Measurements from ENCODE around the gene THAP4.

Gene THAP4

DNA sequence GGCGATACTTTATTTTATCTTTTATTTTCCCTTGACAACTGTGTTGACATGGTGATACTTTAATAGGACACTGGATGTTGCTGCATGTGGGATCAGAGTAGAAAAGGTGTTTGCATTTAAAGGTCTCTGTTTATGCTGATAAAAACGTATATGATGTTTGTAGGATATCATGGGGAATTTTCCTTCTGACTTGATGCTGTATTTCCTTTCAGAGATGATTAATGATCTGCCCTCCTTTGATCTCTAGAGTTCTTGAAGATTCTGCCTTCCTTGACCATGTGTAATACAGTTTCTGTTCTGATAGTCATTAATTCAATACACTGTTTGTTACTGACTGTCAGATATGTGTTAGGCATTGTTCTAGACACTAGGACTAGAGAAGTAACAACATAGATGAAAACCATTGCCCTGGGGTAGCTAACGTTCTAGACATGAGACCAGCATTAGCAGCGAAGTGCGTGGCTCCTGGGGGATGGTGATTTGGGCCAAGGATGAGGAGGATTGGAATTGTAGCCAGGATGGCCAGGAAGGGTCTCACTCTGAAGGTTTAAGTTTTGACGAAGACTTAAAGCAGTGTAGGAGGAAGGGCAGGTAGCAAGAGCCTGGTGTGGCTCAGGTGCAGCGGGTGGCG lies 3.3 kb upstream of the THAP4 start:
- no peak for DNase-seq (ENCODE audit: low read depth in 2 of 2)

GRCh38 chr2:241639385-241639784 lies 2.4 kb upstream of the THAP4 start:
- DNase-seq (ENCODE audit: low read depth in 2 of 2), result no peak

GRCh38 chr2:241638940-241639339 lies 2.0 kb upstream of the THAP4 start:
- no peak for DNase-seq (ENCODE audit: low read depth in 2 of 2)

GRCh38 chr2:241637795-241638660 lies 1.1 kb upstream of the THAP4 start:
- DNase-seq (ENCODE audit: low read depth in 2 of 2), result peak in 1 of 2 donors; percentile 40

- peak in 1 of 2 donors; percentile 13 for DNase-seq (ENCODE audit: low read depth in 2 of 2)
Measured at GRCh38 chr2:241636182-241637017, 558 bp downstream of the THAP4 start.

GRCh38 chr2:241635756-241636155 lies 1.2 kb downstream of the THAP4 start:
- DNase-seq (ENCODE audit: low read depth in 2 of 2), result no peak

DNA sequence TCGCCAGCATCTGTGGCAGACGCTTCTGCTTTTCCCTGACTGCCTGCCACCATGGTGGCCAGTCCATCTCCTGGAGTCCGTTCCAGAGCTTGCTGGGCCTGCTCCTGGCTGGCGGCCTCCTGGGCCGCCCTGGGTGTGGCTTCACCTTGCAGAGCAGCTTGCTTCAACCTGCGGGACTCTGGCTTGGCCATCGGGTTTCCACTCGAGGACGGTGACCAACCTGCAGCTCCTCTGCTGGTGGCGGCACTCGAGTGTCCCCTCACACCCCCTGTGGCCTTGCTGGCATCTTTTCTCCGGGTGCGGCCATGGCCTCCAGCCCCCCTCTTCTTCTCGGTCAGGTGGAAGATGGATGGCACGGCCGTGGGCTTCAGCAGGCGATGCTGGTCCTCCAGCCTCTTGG lies 3.4 kb downstream of the THAP4 start:
- DNase-seq (ENCODE audit: low read depth in 2 of 2), result no peak

GRCh38 chr2:241632478-241633325 lies 4.3 kb downstream of the THAP4 start:
- no peak for DNase-seq (ENCODE audit: low read depth in 2 of 2)

DNA sequence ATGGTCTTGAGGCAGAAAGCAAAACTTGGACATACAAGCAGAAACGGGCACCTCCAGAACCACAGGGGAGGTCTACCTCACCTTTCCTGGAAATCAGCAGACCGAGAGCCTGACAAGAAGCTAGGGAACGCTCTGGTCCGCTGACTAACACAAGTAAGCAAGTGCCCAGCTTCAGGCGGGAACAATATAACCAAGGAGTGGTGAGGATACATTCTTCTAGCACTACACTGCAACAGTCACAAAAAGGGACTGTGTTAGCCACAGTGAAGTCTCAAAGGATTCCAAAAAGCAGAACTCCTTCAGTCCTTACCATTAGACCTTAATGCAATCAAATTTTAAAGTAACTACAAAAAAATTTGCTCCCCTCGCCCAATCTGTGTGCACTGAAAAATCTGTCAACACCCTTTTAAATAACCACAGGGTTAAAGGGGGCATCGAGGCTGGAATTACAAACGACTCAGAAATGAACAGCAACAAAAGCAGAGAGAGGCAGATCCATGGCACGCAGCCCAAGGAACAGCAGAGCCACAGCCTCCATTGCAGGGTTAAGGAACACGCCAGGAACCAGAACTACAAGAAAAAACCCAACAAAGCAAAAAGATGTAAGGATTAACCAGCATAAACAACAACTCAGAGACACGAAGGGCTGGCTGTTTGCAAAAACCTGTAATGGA lies 7.1 kb downstream of the THAP4 start:
- DNase-seq (ENCODE audit: low read depth in 2 of 2), result no peak

DNA sequence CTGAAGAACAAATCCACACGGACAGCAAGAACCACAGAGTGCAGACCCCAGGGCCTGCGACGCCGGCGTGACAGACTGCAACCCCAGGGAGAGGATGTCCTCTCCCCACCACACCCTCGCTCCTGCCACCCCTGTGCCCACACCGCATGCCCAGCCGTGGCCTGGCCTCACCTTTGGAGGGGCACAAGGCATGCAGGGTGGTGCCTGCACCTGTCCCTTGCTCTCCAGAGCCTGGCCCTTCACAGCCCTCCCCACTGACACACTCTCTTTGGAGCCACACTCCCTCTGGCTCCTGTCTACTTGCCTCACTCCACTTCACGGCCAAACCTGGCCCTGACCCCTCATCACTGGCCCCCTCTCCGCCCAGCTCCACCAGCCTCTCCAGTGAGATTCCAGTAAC lies 9.3 kb downstream of the THAP4 start:
- DNase-seq (ENCODE audit: low read depth in 2 of 2), result no peak

GRCh38 chr2:241620419-241620769 lies 16.6 kb downstream of the THAP4 start:
- peak; percentile 79 to 80 for DNase-seq (ENCODE audit: low read depth in 2 of 2)

GRCh38 chr2:241619597-241620418 lies 17.1 kb downstream of the THAP4 start:
- DNase-seq (ENCODE audit: low read depth in 2 of 2), result peak; percentile 23 to 33

GRCh38 chr2:241618829-241619228 lies 18.1 kb downstream of the THAP4 start:
- no peak for DNase-seq (ENCODE audit: low read depth in 2 of 2)

DNA sequence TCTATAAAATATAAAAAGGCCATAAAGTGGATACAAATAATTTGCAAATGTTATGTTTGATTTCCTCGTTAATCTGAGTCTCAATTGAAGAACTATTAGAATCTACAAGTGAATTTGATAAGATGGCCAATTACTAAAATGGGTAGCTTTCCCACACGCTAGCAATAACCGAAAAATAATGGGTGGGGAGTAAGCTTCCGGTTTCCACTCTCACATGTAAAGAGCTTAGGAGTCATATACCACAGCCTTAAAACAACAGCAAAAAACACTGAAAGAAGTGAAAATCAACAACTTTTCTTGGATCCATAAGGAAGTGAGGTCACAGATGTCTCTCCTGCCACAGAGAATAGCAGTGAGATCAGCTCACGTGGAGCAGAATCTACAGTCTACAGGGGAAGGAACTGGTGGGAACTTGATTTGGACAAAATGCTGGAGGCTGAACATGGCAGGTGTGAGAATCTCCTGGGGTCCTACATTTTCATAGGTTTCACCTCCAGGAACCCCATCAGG lies 18.6 kb downstream of the THAP4 start:
- DNase-seq (ENCODE audit: low read depth in 2 of 2), result no peak

DNA sequence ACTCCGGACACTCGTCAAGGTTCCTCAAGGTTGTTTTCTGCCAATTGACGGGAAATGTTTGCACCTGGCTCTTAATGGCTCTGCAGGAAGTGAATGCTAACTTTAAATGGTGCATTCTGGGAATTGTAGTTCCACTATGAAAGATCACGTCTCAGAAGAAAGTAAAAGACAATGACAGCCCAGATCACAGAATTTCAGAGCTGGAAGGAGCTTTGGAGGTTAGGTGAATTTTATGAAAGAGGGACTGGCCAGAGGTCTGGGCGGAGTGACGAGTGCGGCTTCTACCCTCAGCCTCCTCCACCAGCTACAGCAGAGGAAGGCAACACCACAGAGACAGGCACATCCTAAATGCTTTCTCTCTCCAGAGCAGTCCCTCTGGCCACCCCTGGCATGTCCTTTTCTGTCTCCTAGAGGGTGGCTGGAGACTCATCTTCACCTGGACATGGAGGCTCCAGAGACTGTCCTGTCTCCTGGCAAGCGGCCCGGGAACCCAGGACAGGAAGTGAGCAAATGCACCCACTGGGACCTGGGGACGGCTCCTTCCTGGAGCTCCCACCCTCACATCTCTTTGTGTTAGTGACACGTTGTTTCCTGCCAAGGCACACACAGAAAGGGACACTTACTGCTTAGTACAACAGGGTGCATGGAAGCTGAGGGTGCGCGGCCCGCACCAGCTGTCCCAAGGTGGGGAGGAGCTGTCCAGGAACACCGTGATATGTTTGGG lies 19.4 kb downstream of the THAP4 start:
- DNase-seq (ENCODE audit: low read depth in 2 of 2), result peak in 1 of 2 donors; percentile 16

GRCh38 chr2:241616168-241617125 lies 20.5 kb downstream of the THAP4 start:
- no peak for DNase-seq (ENCODE audit: low read depth in 2 of 2)

- DNase-seq (ENCODE audit: low read depth in 2 of 2), result no peak
Measured at GRCh38 chr2:241615522-241616052, 21.4 kb downstream of the THAP4 start.

DNA sequence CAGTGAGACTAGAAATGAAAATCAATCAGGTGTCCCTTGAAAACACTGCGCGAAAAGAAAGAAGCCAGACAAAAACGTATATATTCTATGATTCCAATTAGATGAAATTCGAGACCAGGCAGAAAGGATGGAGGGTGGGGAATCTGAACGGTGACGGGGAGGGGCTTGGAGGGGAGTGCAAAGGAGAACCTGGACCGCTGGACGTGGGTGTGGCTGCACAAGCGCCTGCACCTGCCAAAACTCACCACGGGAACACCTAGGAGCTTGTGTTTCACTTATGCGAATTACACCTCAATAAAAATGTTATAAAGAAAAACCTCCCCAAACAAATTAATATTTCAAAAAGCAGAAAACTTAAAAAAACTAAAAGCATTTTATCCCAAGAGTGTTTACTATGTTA lies 21.9 kb downstream of the THAP4 start:
- no peak for DNase-seq (ENCODE audit: low read depth in 2 of 2)

Data from stimulated activated CD4-positive, alpha-beta T cell treated with anti-CD3 and anti-CD28 coated beads, Interleukin-15, amount 100 ng/mL, for 48 hours (primary cell).